Neural cell (in vitro differentiated cells): ENCODE measurements around the gene CADM1. TPM values are rescaled to one million over a fixed set of nuclear protein-coding genes. Genes with fewer than 3 reads are reported as not detected.

Experiments
- H2AFZ ChIP-seq: fragments of 200-600, 300-800 bp; sonication (generic), shearing (Covaris generic); 2 replicates; pipeline ENCODE4 v1.6.0; 2014; ENCODE audit warnings: low read depth, mild to moderate bottlenecking, antibody characterized with exemption, low read length, moderate library complexity
- H3F3A ChIP-seq: fragments of 200-600 bp; shearing (Covaris generic); 2 replicates; pipeline ENCODE4 v1.6.1; 2016; ENCODE audit warnings: mild to moderate bottlenecking, moderate library complexity, mixed read lengths, antibody characterized with exemption, low read length; ENCODE audit not compliant: insufficient read depth, poor library complexity, severe bottlenecking
- H3K27ac ChIP-seq: fragments of 200-600, 300-800 bp; sonication (generic), shearing (Covaris generic); 2 replicates; pipeline ENCODE4 v1.5.1; 2014; ENCODE audit warnings: mild to moderate bottlenecking, low read length, moderate library complexity
- H3K27me3 ChIP-seq: fragments of 300-800, 200-600 bp; sonication (generic), shearing (Covaris generic); 2 replicates; pipeline ENCODE4 v1.6.0; 2014; ENCODE audit warnings: mild to moderate bottlenecking, low read depth, low read length, moderate library complexity; ENCODE audit not compliant: insufficient read depth
- H3K36me3 ChIP-seq: fragments of 300-800, 200-600 bp; sonication (generic), shearing (Covaris generic); 2 replicates; pipeline ENCODE4 v1.5.1; 2014; ENCODE audit warnings: mild to moderate bottlenecking, antibody characterized with exemption, low read length, moderate library complexity; ENCODE audit not compliant: insufficient read depth
- H3K4me2 ChIP-seq: fragments of 300-800, 200-600 bp; sonication (generic), shearing (Covaris generic); 2 replicates; pipeline ENCODE4 v1.6.0; 2014; ENCODE audit warnings: mild to moderate bottlenecking, low read length
- H3K4me3 ChIP-seq: fragments of 300-800, 200-600 bp; sonication (generic), shearing (Covaris generic); 2 replicates; pipeline ENCODE4 v1.5.1; 2014; ENCODE audit warnings: mild to moderate bottlenecking, low read length, moderate library complexity
- H3K79me2 ChIP-seq: fragments of 200-600 bp; shearing (Covaris generic); replicated peaks from 2 replicates; pipeline ENCODE4 v1.6.0; 2014; ENCODE audit warnings: mild to moderate bottlenecking, low read length, moderate library complexity; ENCODE audit not compliant: insufficient read depth
- H3K9ac ChIP-seq: fragments of 300-800, 200-600 bp; sonication (generic), shearing (Covaris generic); 2 replicates; pipeline ENCODE4 v1.6.1; 2016; ENCODE audit warnings: mild to moderate bottlenecking, low read length, mixed read lengths
- H3K9me2 ChIP-seq: fragments of 200-600 bp; shearing (Covaris generic); 2 replicates; pipeline ENCODE4 v1.6.1; 2016; ENCODE audit warnings: mild to moderate bottlenecking, low read length, mixed read lengths; ENCODE audit not compliant: insufficient read depth
- H3K9me3 ChIP-seq: fragments of 200-600, 300-800 bp; sonication (generic), shearing (Covaris generic); 2 replicates; pipeline ENCODE4 v1.6.1; 2016; ENCODE audit warnings: mild to moderate bottlenecking, mixed run types, low read length, moderate library complexity, mixed read lengths
- H4K20me1 ChIP-seq: fragments of 200-600 bp; shearing (Covaris generic); 2 replicates; pipeline ENCODE4 v1.6.1; 2016; ENCODE audit warnings: mild to moderate bottlenecking, mixed run types; ENCODE audit not compliant: insufficient read depth
- CTCF ChIP-seq: fragments of 450-650 bp; IDR thresholded peaks from 2 replicates; pipeline ENCODE4 v1.5.1; 2014; ENCODE audit warnings: antibody characterized with exemption, mild to moderate bottlenecking, moderate library complexity; ENCODE audit not compliant: poor library complexity, severe bottlenecking
- EP300 ChIP-seq: fragments of 450-650 bp; conservative IDR thresholded peaks from 2 replicates; pipeline ENCODE4 v1.6.1; 2014; ENCODE audit warnings: antibody characterized with exemption, mild to moderate bottlenecking, moderate library complexity; ENCODE audit not compliant: poor library complexity, severe bottlenecking
- EZH2 ChIP-seq: fragments of 200-600, 300-800 bp; shearing (Covaris generic), sonication (generic); IDR thresholded peaks from 2 replicates; pipeline ENCODE4 v1.6.1; 2014; ENCODE audit warnings: antibody characterized with exemption, low read length, borderline replicate concordance, mild to moderate bottlenecking; ENCODE audit not compliant: insufficient read depth, poor library complexity, severe bottlenecking
- MXI1 ChIP-seq: fragments of 450-650 bp; conservative IDR thresholded peaks from 2 replicates; pipeline ENCODE4 v1.6.1; 2014; ENCODE audit warnings: antibody characterized with exemption, mild to moderate bottlenecking; ENCODE audit not compliant: poor library complexity, severe bottlenecking
- POLR2AphosphoS5 ChIP-seq: IDR thresholded peaks from 2 replicates; pipeline ENCODE4 v1.6.1; 2012
- RAD21 ChIP-seq: fragments of 450-650 bp; conservative IDR thresholded peaks from 2 replicates; pipeline ENCODE4 v1.6.1; 2014; ENCODE audit warnings: antibody characterized with exemption, mild to moderate bottlenecking, moderate library complexity
- SMC3 ChIP-seq: fragments of 450-650 bp; conservative IDR thresholded peaks from 2 replicates; pipeline ENCODE4 v1.6.1; 2014; ENCODE audit warnings: antibody characterized with exemption, mild to moderate bottlenecking, moderate library complexity; ENCODE audit not compliant: poor library complexity
- TAF1 ChIP-seq: IDR thresholded peaks from 2 replicates; pipeline ENCODE4 v1.6.1; 2012; ENCODE audit warnings: low read depth
- polyA plus RNA-seq: library from polyadenylated mRNA; depleted of rRNA; stranded (reverse); fragments of >200 nt; gene quantifications from 2 replicates; pipeline ENCODE4 v1.2.3, GENCODE V29; 2014
- TF ChIP-seq, protein P1 (sequence below): IDR thresholded peaks from 2 replicates; pipeline ENCODE4 v1.6.1; 2012; ENCODE audit warnings: borderline replicate concordance

The CADM1 gene
- polyA plus RNA-seq, 1 donor from 2014 or later = 92.1 TPM

- no peak overlapping the region for H3K9ac ChIP-seq
- H3K9me3 ChIP-seq = no peaks in the 10 kb centered on the region
- H3K27me3 ChIP-seq = no peaks in the 10 kb centered on the region
- H3K27ac ChIP-seq = no peak overlapping the region
- H3K9me2 ChIP-seq = no peaks in the 10 kb centered on the region
- no peaks in the 10 kb centered on the region for H3K79me2 ChIP-seq
- H3K36me3 ChIP-seq = no peaks in the 10 kb centered on the region
- no peak for TF ChIP-seq POLR2AphosphoS5
- no peak overlapping the region for H3K4me2 ChIP-seq
- no peak overlapping the region for H3K4me3 ChIP-seq
- peaks cover 4% of the 10 kb centered on the region for H4K20me1 ChIP-seq
- H2AFZ ChIP-seq = no peak overlapping the region
- no peaks in the 10 kb centered on the region for H3F3A ChIP-seq
Observed at GRCh38 chr11:115345840-115346239, 158.4 kb downstream of the CADM1 start.

DNA sequence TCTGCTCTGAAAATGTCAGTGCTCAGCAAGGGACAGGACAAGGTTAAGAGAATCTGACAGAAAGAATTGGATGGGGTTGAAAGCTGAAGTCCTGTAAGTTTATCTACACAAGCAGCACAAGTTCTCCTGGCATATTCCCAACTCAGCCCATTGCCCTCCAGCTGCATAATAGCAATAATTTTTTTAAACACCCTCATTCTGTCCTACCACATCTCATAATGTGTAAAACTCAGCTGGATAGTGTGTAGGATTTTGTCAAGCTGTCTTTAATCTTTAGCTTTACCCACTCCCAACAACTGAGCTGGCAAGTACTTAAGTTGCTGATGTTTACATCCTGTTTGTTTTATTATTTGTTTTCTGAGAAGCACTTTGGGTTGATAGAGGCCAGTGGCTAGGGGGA, 158.9 kb downstream of the CADM1 start:
- peaks cover 4% of the 10 kb centered on the region for H4K20me1 ChIP-seq
- H3F3A ChIP-seq = no peaks in the 10 kb centered on the region
- no peak overlapping the region for H3K4me3 ChIP-seq
- no peaks in the 10 kb centered on the region for H3K9me3 ChIP-seq
- no peaks in the 10 kb centered on the region for H3K79me2 ChIP-seq
- H3K36me3 ChIP-seq = no peaks in the 10 kb centered on the region
- TF ChIP-seq, protein P1, sequence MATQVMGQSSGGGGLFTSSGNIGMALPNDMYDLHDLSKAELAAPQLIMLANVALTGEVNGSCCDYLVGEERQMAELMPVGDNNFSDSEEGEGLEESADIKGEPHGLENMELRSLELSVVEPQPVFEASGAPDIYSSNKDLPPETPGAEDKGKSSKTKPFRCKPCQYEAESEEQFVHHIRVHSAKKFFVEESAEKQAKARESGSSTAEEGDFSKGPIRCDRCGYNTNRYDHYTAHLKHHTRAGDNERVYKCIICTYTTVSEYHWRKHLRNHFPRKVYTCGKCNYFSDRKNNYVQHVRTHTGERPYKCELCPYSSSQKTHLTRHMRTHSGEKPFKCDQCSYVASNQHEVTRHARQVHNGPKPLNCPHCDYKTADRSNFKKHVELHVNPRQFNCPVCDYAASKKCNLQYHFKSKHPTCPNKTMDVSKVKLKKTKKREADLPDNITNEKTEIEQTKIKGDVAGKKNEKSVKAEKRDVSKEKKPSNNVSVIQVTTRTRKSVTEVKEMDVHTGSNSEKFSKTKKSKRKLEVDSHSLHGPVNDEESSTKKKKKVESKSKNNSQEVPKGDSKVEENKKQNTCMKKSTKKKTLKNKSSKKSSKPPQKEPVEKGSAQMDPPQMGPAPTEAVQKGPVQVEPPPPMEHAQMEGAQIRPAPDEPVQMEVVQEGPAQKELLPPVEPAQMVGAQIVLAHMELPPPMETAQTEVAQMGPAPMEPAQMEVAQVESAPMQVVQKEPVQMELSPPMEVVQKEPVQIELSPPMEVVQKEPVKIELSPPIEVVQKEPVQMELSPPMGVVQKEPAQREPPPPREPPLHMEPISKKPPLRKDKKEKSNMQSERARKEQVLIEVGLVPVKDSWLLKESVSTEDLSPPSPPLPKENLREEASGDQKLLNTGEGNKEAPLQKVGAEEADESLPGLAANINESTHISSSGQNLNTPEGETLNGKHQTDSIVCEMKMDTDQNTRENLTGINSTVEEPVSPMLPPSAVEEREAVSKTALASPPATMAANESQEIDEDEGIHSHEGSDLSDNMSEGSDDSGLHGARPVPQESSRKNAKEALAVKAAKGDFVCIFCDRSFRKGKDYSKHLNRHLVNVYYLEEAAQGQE = no peak
- TF ChIP-seq EZH2 (no peak), SMC3 (no peak), RAD21 (no peak), CTCF (no peak), MXI1 (no peak), EP300 (no peak), POLR2AphosphoS5 (no peak), TAF1 (no peak)
- no peak overlapping the region for H2AFZ ChIP-seq
- H3K27me3 ChIP-seq = no peaks in the 10 kb centered on the region
- H3K9me2 ChIP-seq = no peaks in the 10 kb centered on the region
- no peak overlapping the region for H3K4me2 ChIP-seq
- H3K27ac ChIP-seq = no peak overlapping the region
- no peak overlapping the region for H3K9ac ChIP-seq

- H3K9me2 ChIP-seq = no peaks in the 10 kb centered on the region
- peaks cover 4% of the 10 kb centered on the region for H4K20me1 ChIP-seq
- H3K4me3 ChIP-seq = no peak overlapping the region
- H3K27me3 ChIP-seq = no peaks in the 10 kb centered on the region
- no peak overlapping the region for H2AFZ ChIP-seq
- no peaks in the 10 kb centered on the region for H3F3A ChIP-seq
- H3K9me3 ChIP-seq = no peaks in the 10 kb centered on the region
- no peak overlapping the region for H3K27ac ChIP-seq
- no peaks in the 10 kb centered on the region for H3K79me2 ChIP-seq
- H3K4me2 ChIP-seq = no peak overlapping the region
- H3K9ac ChIP-seq = no peak overlapping the region
- H3K36me3 ChIP-seq = no peaks in the 10 kb centered on the region
- TF ChIP-seq, protein P1 = no peak
- TF ChIP-seq TAF1 (no peak), EP300 (no peak), CTCF (no peak), MXI1 (no peak), RAD21 (no peak), EZH2 (no peak), SMC3 (no peak), POLR2AphosphoS5 (no peak)
Observed at GRCh38 chr11:115344846-115345245, 159.4 kb downstream of the CADM1 start.
